ENCODE measurements around the gene GAL3ST1.

The GAL3ST1 gene

GRCh38 chr22:30514252-30514651, 60.2 kb downstream of the GAL3ST1 start:
- no peak overlapping the region for H3K23ac ChIP-seq (ENCODE audit: low read depth, low read length, poor library complexity)
- H3K14ac ChIP-seq (ENCODE audit: low read length): no peak overlapping the region
- no peak overlapping the region for H2BK5ac ChIP-seq (ENCODE audit: low read length)
- peaks cover 3 to 4% of the 10 kb centered on the region in 2 donors for H3K9me3 ChIP-seq (replicated peaks in 1 of 2; ENCODE audit: control insufficient read depth in 2 of 2, insufficient read depth in 1 of 2, low read depth in 1 of 2, low read length in 2 of 2)
- peaks cover 0 to 1% of the 10 kb centered on the region in 2 donors for H3K36me3 ChIP-seq (replicated peaks in 1 of 2; ENCODE audit: control insufficient read depth in 2 of 2, insufficient read depth in 2 of 2, low read length in 2 of 2)
- no peak overlapping the region for H3K4ac ChIP-seq (ENCODE audit: low read length)
- no peak overlapping the region for H2AFZ ChIP-seq (ENCODE audit: low read length)
- H3K27ac ChIP-seq (replicated peaks; ENCODE audit: low read length): no peak overlapping the region
- H4K91ac ChIP-seq (ENCODE audit: low read depth, low read length, poor library complexity): no peak overlapping the region
- no peaks in the 10 kb centered on the region for H3K79me1 ChIP-seq (ENCODE audit: low read depth, low read length)
- WGBS, 2 donors (ENCODE audit: extremely low coverage in 2 of 2, insufficient read length in 2 of 2, insufficient replicate concordance in 1 of 2): no CpG with 5 or more reads among the region's 4 CpGs
- no peak for DNase-seq (ENCODE audit: low spot score)
- no peaks in the 10 kb centered on the region for H3K4me1 ChIP-seq (ENCODE audit: control insufficient read depth in 2 of 2, insufficient read depth in 1 of 2, low read depth in 1 of 2, low read length in 2 of 2)
- no peak overlapping the region for H3K4me3 ChIP-seq (ENCODE audit: low read length in 2 of 2)
- H4K8ac ChIP-seq (ENCODE audit: low read depth, low read length): no peak overlapping the region
- H3K27me3 ChIP-seq (ENCODE audit: control insufficient read depth in 3 of 3, insufficient read depth in 3 of 3, low read depth in 1 of 3, low read length in 3 of 3): no peaks in the 10 kb centered on the region
- no peak overlapping the region for H3K9ac ChIP-seq (ENCODE audit: low read depth, low read length, poor library complexity)
- no peak overlapping the region for H3K4me2 ChIP-seq (ENCODE audit: insufficient read depth, low read length, poor library complexity, severe bottlenecking)
- peak overlapping the region; percentile 65 for H2AK5ac ChIP-seq (ENCODE audit: low read depth, low read length)
- no peak overlapping the region for H2BK12ac ChIP-seq (ENCODE audit: low read length)
- peak overlapping the region; percentile 31 for H3K18ac ChIP-seq (ENCODE audit: low read length)
- no peak overlapping the region for H2BK120ac ChIP-seq (ENCODE audit: low read depth, low read length)
- H2BK15ac ChIP-seq (ENCODE audit: low read length): no peak overlapping the region

- Histone ChIP-seq H3K4me3 (ENCODE audit: low read length in 2 of 2) (no peak overlapping the region), H3K36me3 (replicated peaks in 1 of 2; ENCODE audit: control insufficient read depth in 2 of 2, insufficient read depth in 2 of 2, low read length in 2 of 2) (peaks cover 0 to 1% of the 10 kb centered on the region in 2 donors), H3K27me3 (ENCODE audit: control insufficient read depth in 3 of 3, insufficient read depth in 3 of 3, low read depth in 1 of 3, low read length in 3 of 3) (no peaks in the 10 kb centered on the region), H2BK12ac (ENCODE audit: low read length) (peak overlapping the region; percentile 16), H3K27ac (replicated peaks; ENCODE audit: low read length) (no peak overlapping the region), H2BK15ac (ENCODE audit: low read length) (no peak overlapping the region), H3K9ac (ENCODE audit: low read depth, low read length, poor library complexity) (no peak overlapping the region), H4K8ac (ENCODE audit: low read depth, low read length) (no peak overlapping the region), H3K79me1 (ENCODE audit: low read depth, low read length) (no peaks in the 10 kb centered on the region), H3K4me2 (ENCODE audit: insufficient read depth, low read length, poor library complexity, severe bottlenecking) (no peak overlapping the region), H2BK120ac (ENCODE audit: low read depth, low read length) (no peak overlapping the region), H4K91ac (ENCODE audit: low read depth, low read length, poor library complexity) (no peak overlapping the region), H3K9me3 (replicated peaks in 1 of 2; ENCODE audit: control insufficient read depth in 2 of 2, insufficient read depth in 1 of 2, low read depth in 1 of 2, low read length in 2 of 2) (peaks cover 3 to 4% of the 10 kb centered on the region in 2 donors), H2AFZ (ENCODE audit: low read length) (no peak overlapping the region), H2BK5ac (ENCODE audit: low read length) (no peak overlapping the region), H2AK5ac (ENCODE audit: low read depth, low read length) (no peak overlapping the region), H3K4ac (ENCODE audit: low read length) (no peak overlapping the region), H3K14ac (ENCODE audit: low read length) (no peak overlapping the region), H3K18ac (ENCODE audit: low read length) (no peak overlapping the region), H3K23ac (ENCODE audit: low read depth, low read length, poor library complexity) (no peak overlapping the region), H3K4me1 (ENCODE audit: control insufficient read depth in 2 of 2, insufficient read depth in 1 of 2, low read depth in 1 of 2, low read length in 2 of 2) (no peaks in the 10 kb centered on the region)
- no CpG with 5 or more reads among the region's 6 CpGs for WGBS, 2 donors (ENCODE audit: extremely low coverage in 2 of 2, insufficient read length in 2 of 2, insufficient replicate concordance in 1 of 2)
- DNase-seq (ENCODE audit: low spot score): no peak
Measured at GRCh38 chr22:30513462-30513861, 61.0 kb downstream of the GAL3ST1 start.

DNA sequence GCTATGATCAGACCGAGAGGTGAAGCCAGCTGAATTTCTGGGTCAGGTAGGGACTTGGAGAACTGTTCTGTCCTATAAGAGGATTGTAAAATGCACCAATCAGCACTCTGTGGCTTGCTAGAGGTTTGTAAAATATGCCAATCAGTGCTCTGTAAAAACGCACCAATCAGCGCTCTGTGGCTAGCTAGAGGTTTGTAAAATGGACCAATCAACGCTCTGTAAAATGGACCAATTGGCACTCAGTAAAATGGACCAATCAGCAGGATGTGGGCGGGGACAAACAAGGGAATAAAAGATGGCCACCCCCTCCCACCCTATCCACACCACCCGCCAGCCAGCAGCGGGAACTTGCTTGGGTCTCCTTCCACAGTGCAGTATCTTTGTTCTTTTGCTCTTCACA, 62.6 kb downstream of the GAL3ST1 start:
- H2AFZ ChIP-seq (ENCODE audit: low read length): no peak overlapping the region
- H3K79me1 ChIP-seq (ENCODE audit: low read depth, low read length): no peaks in the 10 kb centered on the region
- no peak overlapping the region for H2AK5ac ChIP-seq (ENCODE audit: low read depth, low read length)
- no peak overlapping the region for H4K91ac ChIP-seq (ENCODE audit: low read depth, low read length, poor library complexity)
- H3K4me1 ChIP-seq (ENCODE audit: control insufficient read depth in 2 of 2, insufficient read depth in 1 of 2, low read depth in 1 of 2, low read length in 2 of 2): no peaks in the 10 kb centered on the region
- no peak overlapping the region for H3K9ac ChIP-seq (ENCODE audit: low read depth, low read length, poor library complexity)
- H3K23ac ChIP-seq (ENCODE audit: low read depth, low read length, poor library complexity): no peak overlapping the region
- no peaks in the 10 kb centered on the region for H3K27me3 ChIP-seq (ENCODE audit: control insufficient read depth in 3 of 3, insufficient read depth in 3 of 3, low read depth in 1 of 3, low read length in 3 of 3)
- H2BK5ac ChIP-seq (ENCODE audit: low read length): no peak overlapping the region
- H2BK15ac ChIP-seq (ENCODE audit: low read length): no peak overlapping the region
- H3K27ac ChIP-seq (replicated peaks; ENCODE audit: low read length): no peak overlapping the region
- H3K36me3 ChIP-seq (replicated peaks in 1 of 2; ENCODE audit: control insufficient read depth in 2 of 2, insufficient read depth in 2 of 2, low read length in 2 of 2): peaks cover 0 to 1% of the 10 kb centered on the region in 2 donors
- H3K9me3 ChIP-seq (replicated peaks in 1 of 2; ENCODE audit: control insufficient read depth in 2 of 2, insufficient read depth in 1 of 2, low read depth in 1 of 2, low read length in 2 of 2): peaks cover 3 to 4% of the 10 kb centered on the region in 2 donors
- H3K4ac ChIP-seq (ENCODE audit: low read length): no peak overlapping the region
- H2BK12ac ChIP-seq (ENCODE audit: low read length): no peak overlapping the region
- no peak overlapping the region for H3K4me2 ChIP-seq (ENCODE audit: insufficient read depth, low read length, poor library complexity, severe bottlenecking)
- no peak overlapping the region for H3K14ac ChIP-seq (ENCODE audit: low read length)
- no peak overlapping the region for H2BK120ac ChIP-seq (ENCODE audit: low read depth, low read length)
- WGBS, 2 donors (ENCODE audit: extremely low coverage in 2 of 2, insufficient read length in 2 of 2, insufficient replicate concordance in 1 of 2): no CpG with 5 or more reads among the region's 7 CpGs
- no peak overlapping the region for H3K18ac ChIP-seq (ENCODE audit: low read length)
- DNase-seq (ENCODE audit: low spot score): no peak
- no peak overlapping the region for H3K4me3 ChIP-seq (ENCODE audit: low read length in 2 of 2)
- H4K8ac ChIP-seq (ENCODE audit: low read depth, low read length): no peak overlapping the region

GRCh38 chr22:30511109-30511508, 63.4 kb downstream of the GAL3ST1 start:
- H2BK15ac ChIP-seq (ENCODE audit: low read length): no peak overlapping the region
- no peaks in the 10 kb centered on the region for H3K4me1 ChIP-seq (ENCODE audit: control insufficient read depth in 2 of 2, insufficient read depth in 1 of 2, low read depth in 1 of 2, low read length in 2 of 2)
- no peak overlapping the region for H2BK5ac ChIP-seq (ENCODE audit: low read length)
- H2BK120ac ChIP-seq (ENCODE audit: low read depth, low read length): no peak overlapping the region
- H3K27ac ChIP-seq (replicated peaks; ENCODE audit: low read length): no peak overlapping the region
- H3K18ac ChIP-seq (ENCODE audit: low read length): no peak overlapping the region
- H3K79me1 ChIP-seq (ENCODE audit: low read depth, low read length): no peaks in the 10 kb centered on the region
- no peaks in the 10 kb centered on the region for H3K27me3 ChIP-seq (ENCODE audit: control insufficient read depth in 3 of 3, insufficient read depth in 3 of 3, low read depth in 1 of 3, low read length in 3 of 3)
- no peak for DNase-seq (ENCODE audit: low spot score)
- H3K4ac ChIP-seq (ENCODE audit: low read length): no peak overlapping the region
- H3K23ac ChIP-seq (ENCODE audit: low read depth, low read length, poor library complexity): no peak overlapping the region
- no peak overlapping the region for H4K8ac ChIP-seq (ENCODE audit: low read depth, low read length)
- H3K9me3 ChIP-seq (replicated peaks in 1 of 2; ENCODE audit: control insufficient read depth in 2 of 2, insufficient read depth in 1 of 2, low read depth in 1 of 2, low read length in 2 of 2): peaks cover 2 to 3% of the 10 kb centered on the region in 2 donors
- peaks cover 0 to 1% of the 10 kb centered on the region in 2 donors for H3K36me3 ChIP-seq (replicated peaks in 1 of 2; ENCODE audit: control insufficient read depth in 2 of 2, insufficient read depth in 2 of 2, low read length in 2 of 2)
- H2AFZ ChIP-seq (ENCODE audit: low read length): no peak overlapping the region
- H2BK12ac ChIP-seq (ENCODE audit: low read length): no peak overlapping the region
- H3K4me2 ChIP-seq (ENCODE audit: insufficient read depth, low read length, poor library complexity, severe bottlenecking): no peak overlapping the region
- H4K91ac ChIP-seq (ENCODE audit: low read depth, low read length, poor library complexity): no peak overlapping the region
- no peak overlapping the region for H3K9ac ChIP-seq (ENCODE audit: low read depth, low read length, poor library complexity)
- no peak overlapping the region for H2AK5ac ChIP-seq (ENCODE audit: low read depth, low read length)
- no CpG with 5 or more reads among the region's 9 CpGs for WGBS, 2 donors (ENCODE audit: extremely low coverage in 2 of 2, insufficient read length in 2 of 2, insufficient replicate concordance in 1 of 2)
- no peak overlapping the region for H3K4me3 ChIP-seq (ENCODE audit: low read length in 2 of 2)
- no peak overlapping the region for H3K14ac ChIP-seq (ENCODE audit: low read length)

Data from neuronal stem cell (in vitro differentiated cells).